Stimulated activated CD4-positive, alpha-beta T cell treated with anti-CD3 and anti-CD28 coated beads, Interleukin-1b, Interleukin-23, amount 100 ng/mL, for 4 hours (primary cell): ENCODE data around the gene PRKCH.

Source experiments
- DNase-seq, 2 donors: peaks; one replicate each; pipeline ENCODE4 v3.0.0-alpha.2; 2020; ENCODE audit warnings: low read depth in 2 of 2

Gene PRKCH

GRCh38 chr14:61364243-61364642 lies 42.9 kb downstream of the PRKCH start:
- no peak for DNase-seq

GRCh38 chr14:61365667-61366212 lies 44.4 kb downstream of the PRKCH start:
- DNase-seq = no peak

GRCh38 chr14:61368114-61368710 lies 46.8 kb downstream of the PRKCH start:
- DNase-seq = no peak

GRCh38 chr14:61368781-61369453 lies 47.5 kb downstream of the PRKCH start:
- DNase-seq = no peak

- DNase-seq = no peak
Measured at GRCh38 chr14:61369454-61369810, 48.1 kb downstream of the PRKCH start.

- no peak for DNase-seq
Measured at GRCh38 chr14:61372379-61372778, 51.0 kb downstream of the PRKCH start.

- no peak for DNase-seq
Measured at GRCh38 chr14:61372842-61373555, 51.6 kb downstream of the PRKCH start.

- no peak for DNase-seq
Measured at GRCh38 chr14:61374284-61374683, 52.9 kb downstream of the PRKCH start.

- no peak for DNase-seq
Measured at GRCh38 chr14:61375218-61375617, 53.8 kb downstream of the PRKCH start.

- DNase-seq = no peak
Measured at GRCh38 chr14:61376314-61376713, 54.9 kb downstream of the PRKCH start.

GRCh38 chr14:61377749-61378148 lies 56.4 kb downstream of the PRKCH start:
- DNase-seq = no peak

- no peak for DNase-seq
Measured at GRCh38 chr14:61379639-61380184, 58.3 kb downstream of the PRKCH start.

GRCh38 chr14:61380984-61381383 lies 59.6 kb downstream of the PRKCH start:
- DNase-seq = no peak

- DNase-seq = no peak
Measured at GRCh38 chr14:61381553-61381952, 60.2 kb downstream of the PRKCH start.

GRCh38 chr14:61382842-61383241 lies 61.5 kb downstream of the PRKCH start:
- DNase-seq = no peak

- DNase-seq = no peak
Measured at GRCh38 chr14:61385002-61385685, 63.8 kb downstream of the PRKCH start.

- no peak for DNase-seq
Measured at GRCh38 chr14:61386173-61386772, 64.9 kb downstream of the PRKCH start.

GRCh38 chr14:61387076-61387475 lies 65.7 kb downstream of the PRKCH start:
- no peak for DNase-seq

GRCh38 chr14:61388173-61388975 lies 67.0 kb downstream of the PRKCH start:
- DNase-seq = peak in 1 of 2 donors; percentile 22

- no peak for DNase-seq
Measured at GRCh38 chr14:61388976-61389576, 67.7 kb downstream of the PRKCH start.
